Neuronal stem cell (in vitro differentiated cells): ENCODE measurements around the gene TMEM11.

Experiments used
- DNase-seq: peaks from one replicate; pipeline ENCODE4 v3.0.0-alpha.2; 2013; ENCODE audit warnings: low spot score
- H2AFZ ChIP-seq: one replicate; pipeline ENCODE4 v1.6.1; 2013; ENCODE audit warnings: mild to moderate bottlenecking, low read length, inconsistent platforms
- H2AK5ac ChIP-seq: 2 replicates; pipeline ENCODE4 v1.6.1; 2013; ENCODE audit warnings: low read depth, mild to moderate bottlenecking, inconsistent platforms, low read length, moderate library complexity, mixed read lengths
- H2BK120ac ChIP-seq: 2 replicates; pipeline ENCODE4 v1.6.1; 2013; ENCODE audit warnings: low read depth, mild to moderate bottlenecking, inconsistent platforms, low read length, moderate library complexity, mixed read lengths
- H2BK12ac ChIP-seq: one replicate; pipeline ENCODE4 v1.6.1; 2013; ENCODE audit warnings: low read length, inconsistent platforms
- H2BK15ac ChIP-seq: 2 replicates; pipeline ENCODE4 v1.6.1; 2013; ENCODE audit warnings: mild to moderate bottlenecking, low read length, inconsistent platforms, mixed read lengths
- H2BK5ac ChIP-seq: one replicate; pipeline ENCODE4 v1.6.1; 2013; ENCODE audit warnings: inconsistent platforms, mild to moderate bottlenecking, low read length, moderate library complexity
- H3K14ac ChIP-seq: one replicate; pipeline ENCODE4 v1.6.1; 2013; ENCODE audit warnings: low read length, inconsistent platforms
- H3K18ac ChIP-seq: 2 replicates; pipeline ENCODE4 v1.6.1; 2013; ENCODE audit warnings: low read length, inconsistent platforms
- H3K23ac ChIP-seq: 2 replicates; pipeline ENCODE4 v1.6.1; 2013; ENCODE audit warnings: low read depth, mild to moderate bottlenecking, mixed read lengths, low read length, inconsistent platforms; ENCODE audit not compliant: poor library complexity
- H3K27ac ChIP-seq: replicated peaks from 3 replicates; pipeline ENCODE4 v1.5.1; 2013; ENCODE audit warnings: low read length, inconsistent platforms
- H3K27me3 ChIP-seq, 3 experiments: 2 replicates each; pipeline ENCODE4 v1.6.1; 2013; ENCODE audit warnings: low read length in 3 of 3, mild to moderate bottlenecking in 2 of 3, inconsistent platforms in 1 of 3, low read depth in 1 of 3, mixed read lengths in 1 of 3, moderate library complexity in 1 of 3; ENCODE audit not compliant: control insufficient read depth in 3 of 3, insufficient read depth in 3 of 3
- H3K36me3 ChIP-seq, 2 donors: replicated peaks in 1 of 2; 2 replicates each; pipeline ENCODE4 v1.6.1; 2013; ENCODE audit warnings: low read length in 2 of 2; ENCODE audit not compliant: control insufficient read depth in 2 of 2, insufficient read depth in 2 of 2
- H3K4ac ChIP-seq: 2 replicates; pipeline ENCODE4 v1.6.1; 2013; ENCODE audit warnings: inconsistent platforms, mild to moderate bottlenecking, low read length, moderate library complexity
- H3K4me1 ChIP-seq, 2 donors: 1 replicate in 1 of 2; 2 replicates in 1 of 2; pipeline ENCODE4 v1.6.1; 2013; ENCODE audit warnings: low read length in 2 of 2, low read depth in 1 of 2; ENCODE audit not compliant: control insufficient read depth in 2 of 2, insufficient read depth in 1 of 2
- H3K4me2 ChIP-seq: one replicate; pipeline ENCODE4 v1.6.1; 2013; ENCODE audit warnings: mild to moderate bottlenecking, low read length, inconsistent platforms; ENCODE audit not compliant: insufficient read depth, poor library complexity, severe bottlenecking
- H3K4me3 ChIP-seq, 2 donors: 2 replicates each; pipeline ENCODE4 v1.5.1; 2013; ENCODE audit warnings: low read length in 2 of 2, mild to moderate bottlenecking in 2 of 2, inconsistent platforms in 1 of 2, moderate library complexity in 1 of 2
- H3K79me1 ChIP-seq: one replicate; pipeline ENCODE4 v1.6.1; 2013; ENCODE audit warnings: low read depth, mild to moderate bottlenecking, inconsistent platforms, low read length, moderate library complexity
- H3K9ac ChIP-seq: one replicate; pipeline ENCODE4 v1.6.1; 2013; ENCODE audit warnings: mild to moderate bottlenecking, low read depth, low read length, inconsistent platforms; ENCODE audit not compliant: poor library complexity
- H3K9me3 ChIP-seq, 2 donors: replicated peaks in 1 of 2; 2 replicates each; pipeline versions ENCODE3 to v1.6.1; 2013; ENCODE audit warnings: low read length in 2 of 2, mild to moderate bottlenecking in 2 of 2, inconsistent platforms in 1 of 2, low read depth in 1 of 2, mixed read lengths in 1 of 2, moderate library complexity in 1 of 2; ENCODE audit not compliant: control insufficient read depth in 2 of 2, insufficient read depth in 1 of 2
- H4K8ac ChIP-seq: one replicate; pipeline ENCODE4 v1.6.1; 2013; ENCODE audit warnings: low read depth, mild to moderate bottlenecking, inconsistent platforms, low read length, moderate library complexity
- H4K91ac ChIP-seq: one replicate; pipeline ENCODE4 v1.6.1; 2013; ENCODE audit warnings: low read length, low read depth, mild to moderate bottlenecking, inconsistent platforms; ENCODE audit not compliant: poor library complexity
- WGBS, 2 donors: extraction: QIAGEN DNeasy Blood & Tissue Kit; methylation state at CpG; one replicate each; pipeline ENCODE4 v1.1.7; 2013; ENCODE audit warnings: missing lambda C conversion rate in 2 of 2, mixed read lengths in 1 of 2; ENCODE audit not compliant: insufficient read length in 2 of 2, insufficient replicate concordance in 1 of 2; ENCODE audit errors: extremely low coverage in 2 of 2; 5-methylcytosine and 5-hydroxymethylcytosine counted together

TMEM11 gene

DNA sequence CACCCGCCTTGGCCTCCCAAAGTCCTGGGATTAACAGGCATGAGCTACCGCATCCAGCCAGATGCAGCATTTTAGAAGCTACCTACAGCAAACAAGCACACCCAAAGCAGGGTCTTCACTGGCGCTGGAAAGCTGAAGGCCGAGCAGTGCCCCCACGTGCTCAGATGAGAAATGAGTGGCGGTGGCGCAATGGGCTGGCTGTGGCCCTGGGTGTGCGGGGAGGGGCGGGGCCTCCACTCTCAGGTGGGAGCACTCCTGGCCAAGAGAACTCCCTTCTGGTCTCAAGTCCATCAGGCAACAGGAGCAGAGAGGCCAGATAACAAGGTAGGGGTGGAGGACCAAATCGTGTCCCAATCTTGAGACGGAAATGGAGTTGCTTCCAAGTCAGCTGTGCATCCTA lies 12.1 kb downstream of the TMEM11 start:
- H3K79me1 ChIP-seq = peaks cover 17% of the 10 kb centered on the region

DNA sequence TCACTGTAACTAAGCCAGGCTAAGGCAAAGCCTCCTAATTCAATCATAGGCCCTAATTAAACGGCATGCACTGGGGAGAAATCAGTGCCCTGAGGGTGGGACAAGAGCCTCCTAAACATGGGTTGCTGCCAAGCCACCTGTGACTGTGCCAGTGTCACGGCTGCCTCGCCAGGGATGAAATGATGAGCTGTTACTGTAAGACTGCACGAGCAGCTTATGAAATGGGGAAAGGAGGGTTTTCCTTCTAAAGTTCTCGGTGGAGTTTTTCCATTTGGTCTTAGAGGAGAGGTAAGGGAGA lies 12.7 kb downstream of the TMEM11 start:
- no peak overlapping the region for H3K27ac ChIP-seq
- H3K9ac ChIP-seq = no peak overlapping the region
- H4K91ac ChIP-seq = no peak overlapping the region
- no peak overlapping the region for H2AK5ac ChIP-seq
- WGBS, 2 donors = no CpG with 5 or more reads among the region's 5 CpGs
- H3K18ac ChIP-seq = no peak overlapping the region
- H2BK15ac ChIP-seq = no peak overlapping the region
- no peak overlapping the region for H2BK12ac ChIP-seq
- no peak for DNase-seq
- no peak overlapping the region for H3K23ac ChIP-seq
- no peaks in the 10 kb centered on the region for H3K27me3 ChIP-seq
- H4K8ac ChIP-seq = no peak overlapping the region
- no peak overlapping the region for H3K14ac ChIP-seq
- peaks cover 13 to 56% of the 10 kb centered on the region in 2 donors for H3K36me3 ChIP-seq
- H3K4me3 ChIP-seq = no peak overlapping the region
- no peak overlapping the region for H2BK120ac ChIP-seq
- no peak overlapping the region for H2AFZ ChIP-seq
- peaks cover 10 to 18% of the 10 kb centered on the region in 2 donors for H3K4me1 ChIP-seq
- H3K4ac ChIP-seq = no peak overlapping the region
- peaks cover 17% of the 10 kb centered on the region for H3K79me1 ChIP-seq
- no peaks in the 10 kb centered on the region for H3K9me3 ChIP-seq
- no peak overlapping the region for H2BK5ac ChIP-seq
- no peak overlapping the region for H3K4me2 ChIP-seq

More for the DNA sequence above, 12.1 kb downstream of the TMEM11 start:
- no peak overlapping the region for H2BK5ac ChIP-seq
- WGBS, 2 donors = no CpG with 5 or more reads among the region's 11 CpGs
- H3K4me3 ChIP-seq = no peak overlapping the region
- H4K91ac ChIP-seq = no peak overlapping the region
- no peak overlapping the region for H2BK15ac ChIP-seq
- H4K8ac ChIP-seq = no peak overlapping the region
- H3K36me3 ChIP-seq = peaks cover 13 to 56% of the 10 kb centered on the region in 2 donors
- no peaks in the 10 kb centered on the region for H3K9me3 ChIP-seq
- H3K4me2 ChIP-seq = no peak overlapping the region
- H2BK120ac ChIP-seq = no peak overlapping the region
- H3K23ac ChIP-seq = no peak overlapping the region
- H3K18ac ChIP-seq = no peak overlapping the region
- H2AK5ac ChIP-seq = no peak overlapping the region
- H3K9ac ChIP-seq = no peak overlapping the region
- no peaks in the 10 kb centered on the region for H3K27me3 ChIP-seq
- no peak overlapping the region for H2BK12ac ChIP-seq
- no peak for DNase-seq
- H3K27ac ChIP-seq = no peak overlapping the region
- H3K14ac ChIP-seq = no peak overlapping the region
- no peak overlapping the region for H2AFZ ChIP-seq
- peaks cover 10 to 18% of the 10 kb centered on the region in 2 donors for H3K4me1 ChIP-seq
- no peak overlapping the region for H3K4ac ChIP-seq

DNA sequence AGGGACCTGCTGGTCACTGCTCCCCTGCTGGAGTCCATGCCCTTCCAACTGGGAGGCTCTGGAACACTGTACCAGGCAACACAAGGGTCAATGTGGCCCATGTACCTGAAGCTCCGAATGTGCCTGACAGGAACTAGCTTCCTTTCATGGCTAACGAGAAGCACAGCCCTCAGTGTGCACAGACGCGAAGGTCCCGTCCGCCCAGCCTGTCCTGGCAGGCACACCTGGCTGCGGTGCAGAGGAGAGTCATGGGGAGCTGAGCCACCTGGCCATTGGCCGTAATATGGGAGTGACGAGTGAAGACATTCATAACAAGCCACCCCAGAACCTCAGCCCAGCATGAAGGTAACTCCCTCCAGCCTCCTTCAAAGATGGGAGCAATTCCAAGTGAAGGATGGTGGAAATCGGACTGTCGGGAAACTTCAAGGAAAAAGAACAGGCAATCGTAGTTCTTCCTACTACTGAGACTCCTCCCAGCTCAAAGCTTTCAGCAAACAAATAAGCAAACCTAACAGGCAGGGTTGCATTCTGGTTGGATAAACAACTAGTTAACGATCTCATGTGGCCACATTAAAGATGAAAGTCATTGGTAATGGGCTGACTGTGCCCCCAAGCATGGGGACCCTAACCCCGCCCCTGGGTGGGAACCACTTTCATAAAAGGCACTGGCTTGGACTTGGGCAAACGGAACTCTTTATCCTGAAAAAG lies 13.2 kb downstream of the TMEM11 start:
- no peak overlapping the region for H3K18ac ChIP-seq
- no peak overlapping the region for H4K8ac ChIP-seq
- H4K91ac ChIP-seq = no peak overlapping the region
- H3K27me3 ChIP-seq = no peaks in the 10 kb centered on the region
- no CpG with 5 or more reads among the region's 15 CpGs for WGBS, 2 donors
- H2BK12ac ChIP-seq = no peak overlapping the region
- H3K23ac ChIP-seq = no peak overlapping the region
- peaks cover 13 to 57% of the 10 kb centered on the region in 2 donors for H3K36me3 ChIP-seq
- no peak overlapping the region for H3K9ac ChIP-seq
- no peak overlapping the region for H3K27ac ChIP-seq
- H3K14ac ChIP-seq = no peak overlapping the region
- no peak overlapping the region for H2BK120ac ChIP-seq
- no peak overlapping the region for H2BK5ac ChIP-seq
- no peak for DNase-seq
- H3K4ac ChIP-seq = no peak overlapping the region
- H3K79me1 ChIP-seq = peaks cover 17% of the 10 kb centered on the region
- no peaks in the 10 kb centered on the region for H3K9me3 ChIP-seq
- no peak overlapping the region for H2AFZ ChIP-seq
- H3K4me2 ChIP-seq = no peak overlapping the region
- H3K4me3 ChIP-seq = peak overlapping the region in 1 of 2 donors; percentile 35
- peaks cover 10 to 18% of the 10 kb centered on the region in 2 donors for H3K4me1 ChIP-seq
- no peak overlapping the region for H2BK15ac ChIP-seq
- H2AK5ac ChIP-seq = no peak overlapping the region

DNA sequence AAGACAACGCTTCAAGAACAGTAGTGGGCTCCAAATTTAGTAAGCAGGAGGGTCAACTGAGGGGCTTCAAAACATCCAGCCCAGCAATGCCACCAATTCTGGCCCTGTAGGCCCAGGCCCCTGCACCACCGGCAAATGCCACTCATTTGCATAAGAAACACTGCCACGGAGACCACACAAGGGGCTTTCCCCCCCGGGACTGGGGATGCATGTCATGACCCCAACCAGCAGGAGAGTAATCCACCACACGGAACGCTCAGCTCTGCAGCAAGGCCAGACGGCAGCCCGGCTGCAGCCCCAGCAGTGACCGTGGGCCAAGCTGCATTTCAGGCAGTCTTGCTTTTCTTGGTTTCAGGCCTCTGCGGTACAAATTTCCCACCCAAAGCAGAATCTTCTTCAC lies 14.1 kb downstream of the TMEM11 start:
- Histone ChIP-seq H3K27ac (no peak overlapping the region), H3K18ac (no peak overlapping the region), H3K79me1 (peaks cover 17% of the 10 kb centered on the region), H3K9ac (no peak overlapping the region), H3K36me3 (peaks cover 13 to 60% of the 10 kb centered on the region in 2 donors), H3K4me1 (peaks cover 10 to 18% of the 10 kb centered on the region in 2 donors), H3K4ac (no peak overlapping the region), H3K4me3 (no peak overlapping the region), H3K27me3 (no peaks in the 10 kb centered on the region), H3K14ac (no peak overlapping the region), H2BK5ac (no peak overlapping the region), H3K4me2 (no peak overlapping the region), H4K91ac (no peak overlapping the region), H2BK120ac (no peak overlapping the region), H3K23ac (no peak overlapping the region), H2AK5ac (no peak overlapping the region), H2BK12ac (no peak overlapping the region), H4K8ac (no peak overlapping the region), H2BK15ac (no peak overlapping the region), H3K9me3 (no peaks in the 10 kb centered on the region), H2AFZ (no peak overlapping the region)
- DNase-seq = no peak
- WGBS, 2 donors = no CpG with 5 or more reads among the region's 10 CpGs
